GM18520 (cell line): ENCODE measurements around the gene TTLL11.

Source experiments
- ATAC-seq: cut with Tn5 transposase; IDR thresholded peaks from one replicate; pipeline ENCODE4 v1.9.1; 2021; ENCODE audit not compliant: unreplicated experiment

Gene TTLL11

GRCh38 chr9:121946465-121946864 lies 146.6 kb downstream of the TTLL11 start:
- no peak for ATAC-seq

- no peak for ATAC-seq
These were observed 147.3 kb downstream of the TTLL11 start for GRCh38 chr9:121945849-121946248.

- no peak for ATAC-seq
These were observed 147.8 kb downstream of the TTLL11 start for GRCh38 chr9:121945281-121945680.

GRCh38 chr9:121944711-121945191 lies 148.4 kb downstream of the TTLL11 start:
- ATAC-seq: no peak

- ATAC-seq: no peak
These were observed 149.6 kb downstream of the TTLL11 start for GRCh38 chr9:121943463-121943862.

- no peak for ATAC-seq
These were observed 150.2 kb downstream of the TTLL11 start for GRCh38 chr9:121942866-121943382.

- ATAC-seq: no peak
These were observed 150.8 kb downstream of the TTLL11 start for GRCh38 chr9:121942313-121942712.

GRCh38 chr9:121939643-121940042 lies 153.5 kb downstream of the TTLL11 start:
- ATAC-seq: no peak

GRCh38 chr9:121938621-121939020 lies 154.5 kb downstream of the TTLL11 start:
- ATAC-seq: no peak

- ATAC-seq: no peak
These were observed 155.9 kb downstream of the TTLL11 start for GRCh38 chr9:121937240-121937639.

- no peak for ATAC-seq
These were observed 157.4 kb downstream of the TTLL11 start for GRCh38 chr9:121935739-121936138.

GRCh38 chr9:121930956-121931355 lies 162.2 kb downstream of the TTLL11 start:
- ATAC-seq: no peak

GRCh38 chr9:121929893-121930875 lies 162.9 kb downstream of the TTLL11 start:
- no peak for ATAC-seq

- ATAC-seq: no peak
These were observed 165.5 kb downstream of the TTLL11 start for GRCh38 chr9:121927636-121928035.

GRCh38 chr9:121927081-121927480 lies 166.0 kb downstream of the TTLL11 start:
- no peak for ATAC-seq

GRCh38 chr9:121926351-121926801 lies 166.7 kb downstream of the TTLL11 start:
- no peak for ATAC-seq

- ATAC-seq: no peak
These were observed 167.2 kb downstream of the TTLL11 start for GRCh38 chr9:121925935-121926334.

- ATAC-seq: no peak
These were observed 168.4 kb downstream of the TTLL11 start for GRCh38 chr9:121924700-121925099.

GRCh38 chr9:121921444-121921843 lies 171.7 kb downstream of the TTLL11 start:
- no peak for ATAC-seq

GRCh38 chr9:121917375-121918335 lies 175.5 kb downstream of the TTLL11 start:
- no peak for ATAC-seq

- ATAC-seq: no peak
These were observed 177.8 kb downstream of the TTLL11 start for GRCh38 chr9:121915304-121915625.
